ENCODE results near the gene NUCB1. TPM values are rescaled to one million over a fixed set of nuclear protein-coding genes. Genes with fewer than 3 reads are reported as not detected.

NUCB1 gene
- total RNA-seq, 2 experiments from 2014 or later, result 102 to 114 TPM

DNA sequence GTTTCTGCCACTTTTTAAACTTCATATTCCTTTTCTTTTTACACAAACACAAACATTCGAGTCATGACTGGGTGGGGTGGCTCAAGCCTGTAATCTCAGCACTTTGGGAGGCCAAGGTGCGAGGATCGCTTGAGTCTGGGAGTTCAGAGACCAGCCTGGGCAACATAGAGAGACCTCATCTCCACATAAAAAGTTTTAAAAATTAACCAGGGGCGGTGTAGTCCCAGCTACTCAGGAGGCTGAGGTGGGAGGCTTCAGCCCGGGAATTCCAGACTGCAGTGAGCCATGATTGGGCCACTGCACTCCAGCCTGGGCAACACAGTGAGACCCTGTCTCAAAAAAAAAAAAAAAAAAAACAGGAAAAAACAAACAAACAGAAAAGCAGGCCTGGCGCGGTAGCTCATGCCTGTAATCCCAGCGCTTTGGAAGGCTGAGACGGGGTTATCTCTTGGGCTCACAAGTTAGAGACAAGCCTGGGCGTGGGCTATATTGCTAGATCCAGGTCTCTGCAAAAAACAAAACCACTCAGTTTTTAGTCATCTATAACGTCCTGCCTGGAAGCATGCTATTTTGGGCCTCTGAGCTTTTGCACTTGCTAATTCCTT is 54.0 kb downstream of the NUCB1 start:
- ATAC-seq (no peak), DNase-seq (no peak)
- Mint-ChIP-seq H3K9me3 (no peaks in the 10 kb centered on the region), H3K27ac (peak overlapping the region; percentile 86), H3K27me3 (no peaks in the 10 kb centered on the region), H3K4me3 (peak overlapping the region; percentile 75), H3K36me3 (ENCODE audit: low read depth) (peaks cover 34% of the 10 kb centered on the region), H3K4me1 (ENCODE audit: low read depth) (peaks cover 27% of the 10 kb centered on the region)
- ChIA-PET POLR2A (interaction anchor here (0.9 to 3.5 kb wide), 6 partner anchors 8 to 53 kb away, joined by 3 to 38 read pairs (median 4); partner anchors contain the start of gene FTL), CTCF (interaction anchor here (1.0 to 2.5 kb wide), 4 partner anchors 16 to 166 kb away, joined by 4 to 11 read pairs (median 6); partner anchors contain the start of genes GYS1 and RUVBL2)
- intact Hi-C loops (cut with micrococcal nuclease), result no loop called here
- TF ChIP-seq CTCF (IDR thresholded peaks at IDR 0.05), result no peak

DNA sequence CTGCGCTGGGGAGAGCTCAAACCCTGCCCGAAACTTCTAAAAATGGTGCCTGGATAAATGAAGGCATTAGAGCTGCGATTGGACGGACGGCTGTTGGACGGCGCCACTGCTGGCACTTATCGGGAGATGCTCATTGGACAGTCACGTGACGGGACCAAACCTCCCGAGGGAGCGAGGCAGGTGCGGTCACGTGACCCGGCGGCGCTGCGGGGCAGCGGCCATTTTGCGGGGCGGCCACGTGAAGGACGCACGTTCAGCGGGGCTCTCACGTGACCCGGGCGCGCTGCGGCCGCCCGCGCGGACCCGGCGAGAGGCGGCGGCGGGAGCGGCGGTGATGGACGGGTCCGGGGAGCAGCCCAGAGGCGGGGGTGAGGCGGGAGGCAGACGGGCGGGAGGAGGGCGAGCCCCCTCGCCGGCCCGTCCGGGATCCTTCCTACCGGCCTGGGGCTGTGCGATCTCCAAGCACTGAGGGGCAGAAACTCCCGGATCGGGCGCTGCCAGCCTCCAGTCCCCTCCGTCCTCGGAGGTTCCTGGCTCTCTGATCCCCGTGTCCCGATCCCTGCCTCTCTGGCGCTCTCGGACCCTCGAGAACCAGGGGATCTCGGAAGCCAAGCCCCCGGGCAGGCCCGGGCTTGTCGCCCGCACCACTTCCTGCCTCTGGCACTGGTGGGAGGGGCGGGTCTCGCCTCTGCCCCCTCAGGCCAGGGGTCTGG is 54.6 kb downstream of the NUCB1 start, which contains the start of gene BAX:
Gene BAX (plus strand): TSS at position 281 of the 713 bp plus-strand sequence. CDS start 54 bp downstream, at position 335.
- ChIA-PET POLR2A (interaction anchor here (0.9 to 3.5 kb wide), 5 partner anchors 9 to 53 kb away, joined by 3 to 38 read pairs (median 4); partner anchors contain the start of gene FTL), CTCF (interaction anchor here (1.0 to 2.5 kb wide), 4 partner anchors 16 to 167 kb away, joined by 4 to 11 read pairs (median 6); partner anchors contain the start of genes GYS1 and RUVBL2)
- peak within 1 kb of the TSS; percentile 75 for H3K4me3 Mint-ChIP-seq
- no peak for TF ChIP-seq CTCF (IDR thresholded peaks at IDR 0.05)
- intact Hi-C loops (cut with micrococcal nuclease), result no loop called here
- H3K27ac Mint-ChIP-seq, result peak within 1 kb of the TSS; percentile 92
- no peaks in the 10 kb centered on the region for H3K9me3 Mint-ChIP-seq
- peaks cover 31% of the 10 kb centered on the region for H3K4me1 Mint-ChIP-seq (ENCODE audit: low read depth)
- peaks cover 34% of the 10 kb centered on the region for H3K36me3 Mint-ChIP-seq (ENCODE audit: low read depth)
- no peaks in the 10 kb centered on the region for H3K27me3 Mint-ChIP-seq
- peak; percentile 98 for DNase-seq
- peak; percentile 82 for ATAC-seq

DNA sequence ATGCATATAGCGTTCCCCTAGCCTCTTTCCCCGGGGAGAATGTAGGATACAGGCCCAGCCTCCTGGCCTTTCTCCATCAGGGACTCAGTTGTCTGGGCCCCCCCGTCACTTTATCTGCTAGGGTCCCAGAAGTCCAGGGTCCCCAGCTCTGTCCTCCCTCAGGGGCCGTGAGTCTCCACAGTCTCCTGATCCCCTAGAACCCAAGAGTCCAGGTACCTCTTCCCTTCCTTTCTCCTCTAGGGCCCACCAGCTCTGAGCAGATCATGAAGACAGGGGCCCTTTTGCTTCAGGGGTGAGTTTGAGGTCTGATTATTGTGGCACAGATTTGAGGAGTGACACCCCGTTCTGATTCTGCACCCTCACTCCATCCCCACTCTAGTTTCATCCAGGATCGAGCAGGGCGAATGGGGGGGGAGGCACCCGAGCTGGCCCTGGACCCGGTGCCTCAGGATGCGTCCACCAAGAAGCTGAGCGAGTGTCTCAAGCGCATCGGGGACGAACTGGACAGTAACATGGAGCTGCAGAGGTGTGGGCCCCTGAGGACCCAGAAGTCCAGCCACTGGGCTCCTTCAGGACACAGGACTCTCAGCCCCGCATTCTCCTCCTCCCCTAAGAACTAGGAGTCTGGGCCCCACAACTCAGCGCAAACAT is 55.3 kb downstream of the NUCB1 start:
- CTCF ChIA-PET, result interaction anchor here (0.9 to 1.1 kb wide), 2 partner anchors 9 to 11 kb away, joined by 3 to 4 read pairs; no protein-coding TSS in a partner anchor
- intact Hi-C loops (cut with micrococcal nuclease), result no loop called here
- peak overlapping the region; percentile 92 for H3K27ac Mint-ChIP-seq
- H3K36me3 Mint-ChIP-seq (ENCODE audit: low read depth), result peaks cover 34% of the 10 kb centered on the region
- DNase-seq (no peak), ATAC-seq (no peak)
- no peaks in the 10 kb centered on the region for H3K27me3 Mint-ChIP-seq
- POLR2A ChIA-PET, result interaction anchor here (0.9 to 3.5 kb wide), 4 partner anchors 10 to 81 kb away, joined by 3 to 38 read pairs (median 4); partner anchors contain the start of gene FTL
- TF ChIP-seq CTCF (IDR thresholded peaks at IDR 0.05), result no peak
- H3K4me1 Mint-ChIP-seq (ENCODE audit: low read depth), result peaks cover 34% of the 10 kb centered on the region
- no peaks in the 10 kb centered on the region for H3K9me3 Mint-ChIP-seq
- peak overlapping the region; percentile 75 for H3K4me3 Mint-ChIP-seq

DNA sequence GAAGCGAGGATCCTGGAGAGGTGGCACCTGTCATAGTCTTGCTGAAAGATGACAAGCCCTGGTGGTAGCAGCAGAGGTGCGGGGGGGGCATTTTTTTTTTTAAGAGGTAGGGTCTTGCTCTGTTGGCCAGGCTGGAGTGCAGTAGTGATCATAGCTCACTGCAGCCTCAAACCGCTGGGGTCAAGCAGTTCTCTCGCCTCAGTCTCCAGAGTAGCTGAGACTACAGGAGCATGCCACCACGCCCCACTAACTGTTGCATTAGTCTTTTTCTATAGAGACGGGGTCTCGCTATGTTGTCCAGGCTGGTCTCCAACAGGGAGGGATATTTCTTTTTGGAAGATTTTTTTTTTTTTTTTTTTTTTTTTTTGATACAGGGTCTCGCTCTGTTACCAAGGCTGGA is 57.9 kb downstream of the NUCB1 start:
- ATAC-seq, result no peak
- ChIA-PET POLR2A (no interaction called here), CTCF (no interaction called here)
- Mint-ChIP-seq H3K27ac (no peak overlapping the region), H3K36me3 (ENCODE audit: low read depth) (peaks cover 44% of the 10 kb centered on the region), H3K27me3 (no peaks in the 10 kb centered on the region), H3K4me3 (no peak overlapping the region), H3K9me3 (no peaks in the 10 kb centered on the region), H3K4me1 (ENCODE audit: low read depth) (peaks cover 53% of the 10 kb centered on the region)
- no peak for TF ChIP-seq CTCF (IDR thresholded peaks at IDR 0.05)
- no peak for DNase-seq
- intact Hi-C loops (cut with micrococcal nuclease), result no loop called here
